Mesenchymal stem cell (in vitro differentiated cells and primary cell): ENCODE results near the gene MYOCD.

Source experiments
- DNase-seq: peaks from one replicate; pipeline ENCODE4 v3.0.0-alpha.2; 2013
- H2AFZ ChIP-seq: one replicate; pipeline ENCODE4 v1.6.1; 2013; ENCODE audit warnings: low read depth, mild to moderate bottlenecking, control low read depth, inconsistent platforms, low read length, moderate library complexity
- H2AK5ac ChIP-seq: 2 replicates; pipeline ENCODE4 v1.6.1; 2013; ENCODE audit warnings: low read length, moderate library complexity, mild to moderate bottlenecking, inconsistent platforms; ENCODE audit not compliant: severe bottlenecking
- H2BK120ac ChIP-seq: one replicate; pipeline ENCODE4 v1.6.1; 2013; ENCODE audit warnings: low read depth, mild to moderate bottlenecking, inconsistent platforms, low read length, moderate library complexity
- H2BK12ac ChIP-seq, 2 experiments: one replicate each; pipeline ENCODE4 v1.6.1; 2013; ENCODE audit warnings: inconsistent platforms in 2 of 2, low read length in 2 of 2, mild to moderate bottlenecking in 2 of 2, moderate library complexity in 2 of 2, control low read depth in 1 of 2
- H2BK15ac ChIP-seq: one replicate; pipeline ENCODE4 v1.6.1; 2013; ENCODE audit warnings: mild to moderate bottlenecking, low read depth, inconsistent platforms; ENCODE audit not compliant: poor library complexity, severe bottlenecking
- H2BK5ac ChIP-seq: 2 replicates; pipeline ENCODE4 v1.6.1; 2013; ENCODE audit warnings: low read depth, mild to moderate bottlenecking, low read length, control low read depth, inconsistent platforms; ENCODE audit not compliant: poor library complexity, severe bottlenecking
- H3K14ac ChIP-seq, 2 experiments: one replicate each; pipeline ENCODE4 v1.6.1; 2013; ENCODE audit warnings: inconsistent platforms in 2 of 2, low read length in 2 of 2, control low read depth in 1 of 2, mild to moderate bottlenecking in 1 of 2, moderate library complexity in 1 of 2
- H3K18ac ChIP-seq, 2 experiments: one replicate each; pipeline ENCODE4 v1.6.1; 2013; ENCODE audit warnings: inconsistent platforms in 2 of 2, low read length in 2 of 2, control low read depth in 1 of 2, low read depth in 1 of 2, mild to moderate bottlenecking in 1 of 2
- H3K23ac ChIP-seq, 2 experiments: one replicate each; pipeline ENCODE4 v1.6.1; 2013; ENCODE audit warnings: inconsistent platforms in 2 of 2, low read length in 2 of 2, mild to moderate bottlenecking in 2 of 2, moderate library complexity in 2 of 2, control low read depth in 1 of 2
- H3K27ac ChIP-seq: 2 replicates; pipeline ENCODE4 v1.5.1; 2013; ENCODE audit warnings: mild to moderate bottlenecking, moderate library complexity, low read length, control low read depth, inconsistent platforms; ENCODE audit not compliant: poor library complexity, severe bottlenecking
- H3K27me3 ChIP-seq, 2 experiments: 2 replicates each; pipeline versions ENCODE4 v1.6.1 to v1.7.0; 2013; ENCODE audit warnings: low read length in 2 of 2, mild to moderate bottlenecking in 2 of 2, moderate library complexity in 2 of 2, control low read depth in 1 of 2, inconsistent platforms in 1 of 2; ENCODE audit not compliant: control insufficient read depth in 1 of 2, insufficient read depth in 1 of 2
- H3K36me3 ChIP-seq, 2 experiments: 2 replicates each; pipeline versions ENCODE4 v1.6.1 to v1.7.0; 2013; ENCODE audit warnings: low read length in 2 of 2, control low read depth in 1 of 2, inconsistent platforms in 1 of 2, low read depth in 1 of 2, mild to moderate bottlenecking in 1 of 2; ENCODE audit not compliant: insufficient read depth in 2 of 2, control insufficient read depth in 1 of 2
- H3K4ac ChIP-seq, 2 experiments: one replicate each; pipeline ENCODE4 v1.6.1; 2013; ENCODE audit warnings: inconsistent platforms in 2 of 2, low read length in 2 of 2, mild to moderate bottlenecking in 2 of 2, moderate library complexity in 2 of 2, control low read depth in 1 of 2, low read depth in 1 of 2
- H3K4me1 ChIP-seq: 2 replicates; pipeline ENCODE4 v1.6.1; 2013; ENCODE audit warnings: low read depth, low read length, control low read depth; ENCODE audit not compliant: control insufficient read depth, insufficient read depth
- H3K4me2 ChIP-seq: 2 replicates; pipeline ENCODE4 v1.6.1; 2013; ENCODE audit warnings: low read length, mild to moderate bottlenecking, inconsistent platforms; ENCODE audit not compliant: poor library complexity, severe bottlenecking
- H3K4me3 ChIP-seq, 2 experiments: 2 replicates each; pipeline versions ENCODE4 v1.5.1 to v1.7.0; 2013; ENCODE audit warnings: low read length in 2 of 2, mild to moderate bottlenecking in 2 of 2, control low read depth in 1 of 2, low read depth in 1 of 2; ENCODE audit not compliant: insufficient read depth in 1 of 2
- H3K79me1 ChIP-seq: replicated peaks from 2 replicates; pipeline ENCODE4 v1.6.1; 2013; ENCODE audit warnings: mild to moderate bottlenecking, control low read depth, low read length, inconsistent platforms; ENCODE audit not compliant: poor library complexity, severe bottlenecking
- H3K9ac ChIP-seq: 2 replicates; pipeline ENCODE4 v1.7.0; 2013; ENCODE audit warnings: mild to moderate bottlenecking, low read length, moderate library complexity
- H3K9me3 ChIP-seq: 2 replicates; pipeline ENCODE4 v1.7.0; 2013; ENCODE audit warnings: mild to moderate bottlenecking, low read length; ENCODE audit not compliant: control insufficient read depth
- H4K8ac ChIP-seq: one replicate; pipeline ENCODE4 v1.6.1; 2013; ENCODE audit warnings: inconsistent platforms, mild to moderate bottlenecking, low read length, moderate library complexity
- H4K91ac ChIP-seq: one replicate; pipeline ENCODE4 v1.6.1; 2013; ENCODE audit warnings: mild to moderate bottlenecking, low read length, inconsistent platforms
- WGBS: methylation state at CpG from one replicate; pipeline ENCODE4 v1.1.7; 2013; ENCODE audit warnings: mixed read lengths; 5-methylcytosine and 5-hydroxymethylcytosine counted together

Gene MYOCD

GRCh38 chr17:12637015-12637414 lies 28.7 kb upstream of the MYOCD start:
- Histone ChIP-seq H2AK5ac (no peak overlapping the region), H4K91ac (no peak overlapping the region), H3K4me1 (no peaks in the 10 kb centered on the region), H2BK120ac (no peak overlapping the region), H3K4me2 (no peak overlapping the region), H2AFZ (no peak overlapping the region), H4K8ac (no peak overlapping the region), H3K9ac (no peak overlapping the region), H3K79me1 (no peaks in the 10 kb centered on the region), H3K14ac (no peak overlapping the region), H3K9me3 (no peaks in the 10 kb centered on the region), H3K27me3 (peaks cover 0 to 23% of the 10 kb centered on the region in 2 experiments), H3K23ac (no peak overlapping the region), H3K4ac (no peak overlapping the region), H3K18ac (no peak overlapping the region), H3K4me3 (no peak overlapping the region), H2BK15ac (no peak overlapping the region), H2BK5ac (no peak overlapping the region), H3K27ac (peak overlapping the region; percentile 26), H2BK12ac (no peak overlapping the region), H3K36me3 (no peaks in the 10 kb centered on the region)
- WGBS: 0% methylated on average over 2 of the region's 2 CpGs
- DNase-seq: peak; percentile 97

GRCh38 chr17:12637745-12638651 lies 27.7 kb upstream of the MYOCD start:
- Histone ChIP-seq H3K4me2 (no peak overlapping the region), H2AK5ac (peak overlapping the region; percentile 61), H2BK120ac (no peak overlapping the region), H3K9ac (no peak overlapping the region), H3K27me3 (peaks cover 0 to 28% of the 10 kb centered on the region in 2 experiments), H3K23ac (no peak overlapping the region), H3K9me3 (no peaks in the 10 kb centered on the region), H3K18ac (no peak overlapping the region), H3K79me1 (no peaks in the 10 kb centered on the region), H4K8ac (no peak overlapping the region), H4K91ac (no peak overlapping the region), H3K36me3 (no peaks in the 10 kb centered on the region), H3K4me1 (no peaks in the 10 kb centered on the region), H3K27ac (no peak overlapping the region), H3K4me3 (no peak overlapping the region), H3K14ac (no peak overlapping the region), H3K4ac (no peak overlapping the region), H2AFZ (no peak overlapping the region), H2BK5ac (no peak overlapping the region), H2BK15ac (no peak overlapping the region), H2BK12ac (no peak overlapping the region)
- DNase-seq: no peak
- 91% methylated on average over 7 of the region's 11 CpGs for WGBS

- H4K91ac ChIP-seq: no peak overlapping the region
Observed at GRCh38 chr17:12640364-12640763, 25.3 kb upstream of the MYOCD start.

DNA sequence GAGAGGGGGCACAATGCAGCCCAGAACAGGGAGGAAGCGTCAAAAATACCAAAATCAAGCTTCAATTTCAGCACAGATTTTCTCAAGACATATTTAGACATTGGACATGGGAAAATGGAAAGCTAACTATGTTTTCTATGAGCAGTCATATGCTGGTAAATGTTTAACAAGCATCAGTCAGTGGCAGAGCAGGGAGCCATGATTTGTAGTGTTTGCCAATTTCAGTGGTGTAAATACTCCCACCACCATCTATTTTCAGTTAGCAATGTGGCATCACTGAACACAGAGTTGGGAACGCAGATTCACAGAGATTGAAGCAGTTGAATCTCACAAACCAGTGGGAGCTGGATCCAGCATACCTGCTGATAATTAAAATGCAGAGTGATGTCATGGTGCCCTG lies 24.6 kb upstream of the MYOCD start:
- Histone ChIP-seq H3K79me1 (no peaks in the 10 kb centered on the region), H3K4me3 (no peak overlapping the region), H2AK5ac (no peak overlapping the region), H3K4me1 (no peaks in the 10 kb centered on the region), H2BK15ac (no peak overlapping the region), H3K9me3 (no peaks in the 10 kb centered on the region), H3K18ac (no peak overlapping the region), H2BK5ac (no peak overlapping the region), H3K14ac (no peak overlapping the region), H3K9ac (no peak overlapping the region), H3K27ac (no peak overlapping the region), H3K4ac (no peak overlapping the region), H2BK120ac (no peak overlapping the region), H3K36me3 (no peaks in the 10 kb centered on the region), H3K23ac (no peak overlapping the region), H2BK12ac (no peak overlapping the region), H2AFZ (no peak overlapping the region), H4K91ac (no peak overlapping the region), H3K27me3 (peaks cover 0 to 14% of the 10 kb centered on the region in 2 experiments), H3K4me2 (no peak overlapping the region), H4K8ac (no peak overlapping the region)
- no peak for DNase-seq
- WGBS: 57% methylated on average over 1 of the region's 2 CpGs

More at GRCh38 chr17:12640364-12640763, 25.3 kb upstream of the MYOCD start:
- H3K23ac ChIP-seq: no peak overlapping the region
- no peak overlapping the region for H2BK12ac ChIP-seq
- H3K4me3 ChIP-seq: no peak overlapping the region
- no peaks in the 10 kb centered on the region for H3K4me1 ChIP-seq
- H3K18ac ChIP-seq: peak overlapping the region in 1 of 2 experiments; percentile 56
- H3K36me3 ChIP-seq: no peaks in the 10 kb centered on the region
- no peak overlapping the region for H3K27ac ChIP-seq
- H4K8ac ChIP-seq: no peak overlapping the region
- no peak overlapping the region for H3K4me2 ChIP-seq
- H2BK15ac ChIP-seq: no peak overlapping the region
- H2AFZ ChIP-seq: no peak overlapping the region
- H2BK120ac ChIP-seq: no peak overlapping the region
- no peaks in the 10 kb centered on the region for H3K79me1 ChIP-seq
- H3K27me3 ChIP-seq: peaks cover 0 to 18% of the 10 kb centered on the region in 2 experiments
- no peaks in the 10 kb centered on the region for H3K9me3 ChIP-seq
- no peak overlapping the region for H2AK5ac ChIP-seq
- H3K14ac ChIP-seq: no peak overlapping the region
- WGBS: 98% methylated on average over 2 of the region's 2 CpGs
- H2BK5ac ChIP-seq: no peak overlapping the region
- no peak overlapping the region for H3K9ac ChIP-seq
- H3K4ac ChIP-seq: no peak overlapping the region
- DNase-seq: no peak
